BLaER1 (cell line): ENCODE results near the gene CDH23.

ENCODE experiments used
- H3K27ac ChIP-seq: shearing (Covaris generic); formaldehyde crosslinking; 2 replicates; pipeline ENCODE4 v1.8.1; 2022
- H3K27me3 ChIP-seq: shearing (Covaris generic); formaldehyde crosslinking; 2 replicates; pipeline ENCODE4 v1.8.1; 2022
- H3K36me3 ChIP-seq: shearing (Covaris generic); formaldehyde crosslinking; 2 replicates; pipeline ENCODE4 v1.8.1; 2022
- H3K4me1 ChIP-seq: shearing (Covaris generic); formaldehyde crosslinking; 2 replicates; pipeline ENCODE4 v1.8.1; 2022
- H3K4me2 ChIP-seq: shearing (Covaris generic); formaldehyde crosslinking; 2 replicates; pipeline ENCODE4 v1.8.1; 2022
- H3K4me3 ChIP-seq: shearing (Covaris generic); formaldehyde crosslinking; 2 replicates; pipeline ENCODE4 v1.8.1; 2022
- H3K9ac ChIP-seq: shearing (Covaris generic); formaldehyde crosslinking; 2 replicates; pipeline ENCODE4 v1.8.1; 2022
- H3K9me3 ChIP-seq: shearing (Covaris generic); formaldehyde crosslinking; 2 replicates; pipeline ENCODE4 v1.8.1; 2022
- H4K20me1 ChIP-seq: shearing (Covaris generic); formaldehyde crosslinking; 2 replicates; pipeline ENCODE4 v1.8.1; 2022
- Cebpa-rat ChIP-seq: shearing (Covaris generic); IDR thresholded peaks from 2 replicates; pipeline ENCODE4 v1.8.1; 2022

The CDH23 gene

DNA sequence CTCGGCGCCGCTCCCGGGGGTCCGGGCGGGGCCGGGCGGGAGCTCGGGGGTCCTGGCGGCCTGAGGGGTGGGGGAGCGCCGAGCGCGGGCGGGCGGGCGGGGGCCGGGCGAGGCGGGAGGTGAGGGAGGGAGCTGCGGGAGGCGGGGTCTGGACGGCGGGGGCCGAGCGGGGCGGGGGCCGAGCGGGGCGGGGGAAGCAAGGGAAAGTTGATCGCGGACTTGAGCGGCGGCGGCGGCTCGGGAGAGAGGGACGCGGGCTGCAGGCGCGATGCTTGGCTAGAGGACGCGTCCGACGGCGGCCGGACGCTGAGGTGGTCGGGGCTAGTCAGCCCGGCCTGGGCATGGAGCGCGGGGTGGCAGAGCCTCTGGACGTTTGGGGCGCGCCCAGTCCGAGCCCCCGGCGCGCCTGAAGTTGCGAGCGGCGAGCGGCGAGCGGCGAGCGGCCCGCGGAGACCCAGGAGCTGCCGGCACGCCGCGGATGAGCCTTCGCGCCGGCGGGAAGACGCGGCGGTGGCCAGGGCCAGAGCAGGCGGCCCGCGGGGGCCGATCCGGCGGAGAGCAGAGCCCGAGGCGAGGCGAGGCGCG, at the start of gene CDH23:
TSS of gene CDH23 (plus strand) at position 210 of the 585 bp plus-strand sequence. CDS start 42,912 bp downstream, outside the sequence.
- peak within 1 kb of the TSS; percentile 57 for H3K9ac ChIP-seq

GRCh38 chr10:71347587-71348395, 48.9 kb upstream of the CDH23 start:
- H3K27ac ChIP-seq: no peak overlapping the region
- H3K9me3 ChIP-seq: no peaks in the 10 kb centered on the region
- TF ChIP-seq Cebpa-rat: no peak
- H4K20me1 ChIP-seq: peaks cover 70% of the 10 kb centered on the region
- H3K4me2 ChIP-seq: no peak overlapping the region
- H3K4me1 ChIP-seq: peaks cover 22% of the 10 kb centered on the region
- peaks cover 48% of the 10 kb centered on the region for H3K36me3 ChIP-seq
- no peak overlapping the region for H3K4me3 ChIP-seq
- no peak overlapping the region for H3K9ac ChIP-seq
- H3K27me3 ChIP-seq: no peaks in the 10 kb centered on the region; the same call in 1 of the 2 replicates

More for the DNA sequence above, at the start of gene CDH23:
- H3K27me3 ChIP-seq: peaks cover 52% of the 10 kb centered on the region
- TF ChIP-seq Cebpa-rat: no peak
- peaks cover 16% of the 10 kb centered on the region for H4K20me1 ChIP-seq
- peak within 1 kb of the TSS; percentile 22; the same call in 1 of the 2 replicates for H3K27ac ChIP-seq
- no peaks in the 10 kb centered on the region for H3K36me3 ChIP-seq
- H3K4me2 ChIP-seq: peak within 1 kb of the TSS; percentile 93
- no peaks in the 10 kb centered on the region for H3K9me3 ChIP-seq
- peaks cover 31% of the 10 kb centered on the region for H3K4me1 ChIP-seq
- peak within 1 kb of the TSS; percentile 68 for H3K4me3 ChIP-seq

DNA sequence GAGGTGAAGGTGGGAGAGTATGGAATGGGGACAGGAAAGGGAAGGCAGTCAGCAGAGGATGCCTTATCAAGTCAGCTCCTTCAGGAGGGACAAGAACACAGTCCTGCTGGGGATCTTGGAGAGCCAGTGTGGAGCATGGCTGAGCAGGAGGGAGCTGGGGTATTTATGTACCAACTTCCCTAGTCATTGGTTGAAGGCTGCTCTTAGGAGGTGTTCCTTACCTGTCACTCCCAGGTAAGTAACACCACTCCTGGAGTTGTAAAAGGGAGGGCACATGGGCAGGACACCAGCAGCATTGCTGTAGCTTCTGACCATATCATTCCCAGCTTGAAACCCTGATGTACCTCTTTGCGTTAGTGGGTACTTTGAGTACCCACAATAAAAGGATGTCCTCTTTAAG, 47.9 kb upstream of the CDH23 start:
- Histone ChIP-seq H4K20me1 (peaks cover 65% of the 10 kb centered on the region), H3K9me3 (no peaks in the 10 kb centered on the region), H3K27ac (no peak overlapping the region), H3K4me3 (no peak overlapping the region), H3K9ac (no peak overlapping the region), H3K36me3 (peaks cover 55% of the 10 kb centered on the region), H3K27me3 (no peaks in the 10 kb centered on the region; the same call in 1 of the 2 replicates), H3K4me1 (peaks cover 14% of the 10 kb centered on the region), H3K4me2 (no peak overlapping the region)
- no peak for TF ChIP-seq Cebpa-rat

GRCh38 chr10:71349406-71349805, 47.3 kb upstream of the CDH23 start:
- Histone ChIP-seq H3K36me3 (peaks cover 57% of the 10 kb centered on the region), H3K4me3 (no peak overlapping the region), H3K27me3 (no peaks in the 10 kb centered on the region; the same call in 1 of the 2 replicates), H3K4me1 (peaks cover 8% of the 10 kb centered on the region), H3K4me2 (no peak overlapping the region), H3K9ac (no peak overlapping the region), H4K20me1 (peaks cover 60% of the 10 kb centered on the region), H3K9me3 (no peaks in the 10 kb centered on the region), H3K27ac (no peak overlapping the region)
- no peak for TF ChIP-seq Cebpa-rat

- no peak overlapping the region for H3K9ac ChIP-seq
- peaks cover 74% of the 10 kb centered on the region for H3K36me3 ChIP-seq
- H4K20me1 ChIP-seq: peaks cover 49% of the 10 kb centered on the region
- H3K4me3 ChIP-seq: no peak overlapping the region
- no peaks in the 10 kb centered on the region for H3K4me1 ChIP-seq
- TF ChIP-seq Cebpa-rat: no peak
- no peak overlapping the region for H3K27ac ChIP-seq
- H3K4me2 ChIP-seq: no peak overlapping the region
- H3K9me3 ChIP-seq: no peaks in the 10 kb centered on the region
- H3K27me3 ChIP-seq: no peaks in the 10 kb centered on the region; the same call in 1 of the 2 replicates
Observed at GRCh38 chr10:71351087-71351486, 45.6 kb upstream of the CDH23 start.

DNA sequence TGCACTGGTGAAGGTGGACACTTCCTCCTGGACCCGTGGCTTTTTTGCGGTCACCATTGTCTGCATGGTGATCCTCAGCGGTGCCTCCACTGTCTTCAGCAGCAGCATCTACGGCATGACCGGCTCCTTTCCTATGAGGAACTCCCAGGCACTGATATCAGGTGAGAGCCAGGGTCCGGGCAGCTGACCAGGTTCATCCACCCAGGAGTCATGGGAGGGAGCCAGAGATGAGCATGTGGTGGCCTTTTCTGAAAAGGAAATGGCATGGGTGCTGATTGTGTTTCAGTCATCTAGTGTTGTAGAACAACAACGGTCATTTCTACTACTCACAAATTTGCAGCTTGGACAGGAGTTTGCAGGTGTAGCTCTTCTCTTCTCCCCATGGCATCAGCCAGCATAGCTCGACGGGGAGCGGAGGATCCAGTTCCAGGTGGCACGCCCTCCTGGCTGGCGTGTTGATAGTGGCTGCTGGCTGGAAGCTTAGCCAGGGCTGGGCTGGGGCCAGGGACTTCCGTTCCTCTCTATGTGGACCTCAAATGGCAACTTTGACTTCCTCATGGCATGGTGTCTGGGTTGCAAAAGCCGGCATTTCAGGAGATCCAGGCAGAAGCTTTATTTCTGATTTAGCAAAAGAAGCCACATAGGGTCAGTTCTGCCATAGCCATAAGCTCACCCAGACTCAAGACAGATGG, 44.9 kb upstream of the CDH23 start:
- H3K27ac ChIP-seq: no peak overlapping the region
- no peak for TF ChIP-seq Cebpa-rat
- no peak overlapping the region for H3K9ac ChIP-seq
- H3K36me3 ChIP-seq: peaks cover 81% of the 10 kb centered on the region
- no peak overlapping the region for H3K4me2 ChIP-seq
- no peaks in the 10 kb centered on the region for H3K9me3 ChIP-seq
- H3K27me3 ChIP-seq: no peaks in the 10 kb centered on the region; the same call in 1 of the 2 replicates
- H3K4me1 ChIP-seq: no peaks in the 10 kb centered on the region
- no peak overlapping the region for H3K4me3 ChIP-seq
- peaks cover 48% of the 10 kb centered on the region; the same call in 1 of the 2 replicates for H4K20me1 ChIP-seq

- H3K9me3 ChIP-seq: no peaks in the 10 kb centered on the region
- H3K27ac ChIP-seq: no peak overlapping the region
- no peaks in the 10 kb centered on the region for H3K4me1 ChIP-seq
- H3K27me3 ChIP-seq: no peaks in the 10 kb centered on the region; the same call in 1 of the 2 replicates
- TF ChIP-seq Cebpa-rat: no peak
- H3K4me2 ChIP-seq: no peak overlapping the region
- H3K36me3 ChIP-seq: peaks cover 89% of the 10 kb centered on the region
- peaks cover 32% of the 10 kb centered on the region; the same call in 1 of the 2 replicates for H4K20me1 ChIP-seq
- no peak overlapping the region for H3K9ac ChIP-seq
- H3K4me3 ChIP-seq: no peak overlapping the region
Observed at GRCh38 chr10:71353639-71354038, 43.1 kb upstream of the CDH23 start.

DNA sequence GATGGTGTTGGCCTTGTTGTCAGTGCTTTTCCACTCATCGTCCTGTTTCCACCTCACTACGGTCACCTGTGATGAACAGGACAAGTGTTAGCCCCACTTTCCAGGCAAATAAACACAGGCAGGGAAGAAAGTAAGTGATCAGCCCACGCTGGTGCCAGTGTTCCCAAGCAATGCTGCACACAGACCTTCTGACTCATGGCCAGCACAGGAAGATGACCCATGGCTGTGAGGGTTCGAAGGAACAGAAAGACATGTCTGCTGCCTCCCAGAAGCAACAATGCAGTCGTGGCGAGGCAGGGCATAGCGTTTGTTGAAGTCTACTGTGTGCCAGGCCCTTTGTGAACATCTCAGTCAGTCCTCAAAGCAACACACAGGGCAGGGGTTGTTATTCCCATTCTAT, 41.9 kb upstream of the CDH23 start:
- no peak overlapping the region for H3K9ac ChIP-seq
- TF ChIP-seq Cebpa-rat: no peak
- H3K9me3 ChIP-seq: no peaks in the 10 kb centered on the region
- no peaks in the 10 kb centered on the region for H3K4me1 ChIP-seq
- no peak overlapping the region for H3K4me2 ChIP-seq
- H3K27me3 ChIP-seq: no peaks in the 10 kb centered on the region
- H3K4me3 ChIP-seq: no peak overlapping the region
- no peak overlapping the region for H3K27ac ChIP-seq
- H4K20me1 ChIP-seq: peaks cover 21% of the 10 kb centered on the region; the same call in 1 of the 2 replicates
- peaks cover 92% of the 10 kb centered on the region for H3K36me3 ChIP-seq

- Histone ChIP-seq H3K27ac (no peak overlapping the region), H3K4me3 (no peak overlapping the region), H3K9me3 (no peaks in the 10 kb centered on the region), H3K4me1 (no peaks in the 10 kb centered on the region), H3K36me3 (peaks cover 100% of the 10 kb centered on the region), H3K9ac (no peak overlapping the region), H3K4me2 (no peak overlapping the region), H3K27me3 (no peaks in the 10 kb centered on the region), H4K20me1 (0 out of 2 replicates have a peak, but pooled peaks cover 17% of the 10 kb centered on the region)
- no peak for TF ChIP-seq Cebpa-rat
Observed at GRCh38 chr10:71355886-71356285, 40.8 kb upstream of the CDH23 start.
